ENCODE data around the gene ANO7. TPM values are rescaled to one million over a fixed set of nuclear protein-coding genes. Genes with fewer than 3 reads are reported as not detected.

ANO7 gene
- total RNA-seq, 1 donor from 2014 or later, result under 0.01 TPM

DNA sequence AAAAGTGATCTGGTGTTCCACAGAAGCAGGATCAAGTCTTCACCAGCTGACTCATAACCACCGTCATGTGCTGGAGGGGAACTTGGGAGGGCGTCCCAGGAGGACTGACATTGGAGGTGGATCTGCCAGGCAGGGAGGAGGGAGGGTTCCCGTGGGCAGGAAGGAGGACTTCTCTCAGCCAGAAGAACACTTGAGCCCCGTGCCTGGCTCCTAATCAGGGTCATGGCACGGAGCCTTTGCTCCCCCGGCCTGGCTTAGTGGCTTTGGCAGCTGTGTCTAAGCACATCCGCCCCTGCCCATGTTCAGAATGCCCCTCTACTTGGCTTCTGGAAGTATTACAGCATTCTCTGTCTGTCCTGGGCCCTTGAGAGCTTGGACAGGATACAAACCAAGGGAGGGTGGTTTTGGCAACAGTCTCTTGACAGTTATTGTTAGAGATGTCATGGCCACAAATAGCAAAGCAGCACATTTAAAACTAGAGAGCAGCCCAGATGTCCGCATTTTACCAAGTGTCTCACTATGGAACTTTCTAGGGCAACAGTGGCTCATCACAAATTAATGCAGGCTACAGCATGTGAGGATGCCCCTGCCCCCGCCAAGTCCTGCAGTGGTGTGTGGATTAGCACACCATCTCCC lies 26.7 kb upstream of the ANO7 start:
- TF ChIP-seq, protein P1, sequence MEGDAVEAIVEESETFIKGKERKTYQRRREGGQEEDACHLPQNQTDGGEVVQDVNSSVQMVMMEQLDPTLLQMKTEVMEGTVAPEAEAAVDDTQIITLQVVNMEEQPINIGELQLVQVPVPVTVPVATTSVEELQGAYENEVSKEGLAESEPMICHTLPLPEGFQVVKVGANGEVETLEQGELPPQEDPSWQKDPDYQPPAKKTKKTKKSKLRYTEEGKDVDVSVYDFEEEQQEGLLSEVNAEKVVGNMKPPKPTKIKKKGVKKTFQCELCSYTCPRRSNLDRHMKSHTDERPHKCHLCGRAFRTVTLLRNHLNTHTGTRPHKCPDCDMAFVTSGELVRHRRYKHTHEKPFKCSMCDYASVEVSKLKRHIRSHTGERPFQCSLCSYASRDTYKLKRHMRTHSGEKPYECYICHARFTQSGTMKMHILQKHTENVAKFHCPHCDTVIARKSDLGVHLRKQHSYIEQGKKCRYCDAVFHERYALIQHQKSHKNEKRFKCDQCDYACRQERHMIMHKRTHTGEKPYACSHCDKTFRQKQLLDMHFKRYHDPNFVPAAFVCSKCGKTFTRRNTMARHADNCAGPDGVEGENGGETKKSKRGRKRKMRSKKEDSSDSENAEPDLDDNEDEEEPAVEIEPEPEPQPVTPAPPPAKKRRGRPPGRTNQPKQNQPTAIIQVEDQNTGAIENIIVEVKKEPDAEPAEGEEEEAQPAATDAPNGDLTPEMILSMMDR (IDR thresholded peaks at IDR 0.05; ENCODE audit: insufficient read depth, low read length, severe bottlenecking), result no peak
- Histone ChIP-seq H3K36me3 (ENCODE audit: control insufficient read depth, insufficient read depth, low read length) (peaks cover 31% of the 10 kb centered on the region), H3K4me3 (ENCODE audit: low read depth, low read length) (no peak overlapping the region), H3K27me3 (ENCODE audit: control insufficient read depth, insufficient read depth, low read length) (no peaks in the 10 kb centered on the region)
- DNase-seq (ENCODE audit: low read depth) (no peak), FAIRE-seq (no peak)

DNA sequence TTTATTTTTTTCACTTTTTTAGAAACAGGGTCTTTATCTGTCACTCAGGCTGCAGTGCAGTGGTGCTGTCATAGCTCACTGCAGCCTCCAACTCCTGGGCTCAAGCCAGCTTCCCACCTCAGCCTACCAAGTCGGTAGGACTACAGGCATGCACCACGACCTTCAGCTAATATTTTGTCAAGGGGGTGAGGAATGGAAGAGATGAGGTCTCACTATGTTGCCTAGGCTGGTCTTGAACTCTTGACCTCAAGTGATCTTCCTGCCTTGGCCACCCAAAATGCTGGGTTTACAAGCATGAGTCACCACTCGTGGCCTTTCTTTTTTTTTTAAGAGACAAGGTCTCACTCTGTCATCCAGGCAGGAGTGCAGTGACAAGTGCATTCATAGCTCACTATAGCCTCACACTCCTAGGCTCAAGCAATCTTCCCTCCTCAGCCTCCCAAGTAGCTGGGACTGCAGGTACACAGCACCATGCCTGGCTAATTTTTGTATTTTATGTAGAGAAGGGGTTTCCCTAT lies 24.8 kb upstream of the ANO7 start:
- FAIRE-seq, result no peak
- H3K4me3 ChIP-seq (ENCODE audit: low read depth, low read length), result no peak overlapping the region
- H3K36me3 ChIP-seq (ENCODE audit: control insufficient read depth, insufficient read depth, low read length), result peaks cover 26% of the 10 kb centered on the region

DNA sequence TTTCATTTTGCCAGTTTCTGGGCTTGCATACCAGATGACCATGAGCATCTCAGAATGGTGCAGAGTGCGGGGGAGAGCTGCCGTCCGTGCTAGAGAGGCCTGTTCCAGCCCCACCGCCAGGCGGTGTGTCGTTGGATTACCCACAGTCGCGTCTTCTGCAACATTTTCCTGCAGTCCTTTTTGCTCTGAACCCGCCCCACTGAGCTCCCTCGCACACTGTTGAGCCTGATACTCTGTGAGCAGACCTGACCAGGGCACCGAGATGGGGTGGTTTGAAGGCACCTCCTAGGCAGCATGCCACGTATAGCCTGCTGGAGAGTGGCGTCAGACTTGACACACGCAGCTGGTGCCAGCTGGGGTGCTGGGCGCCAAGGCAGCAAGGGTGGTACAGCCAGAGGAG lies 20.1 kb upstream of the ANO7 start:
- no peak overlapping the region for H3K4me3 ChIP-seq (ENCODE audit: low read depth, low read length)
- peaks cover 27% of the 10 kb centered on the region for H3K36me3 ChIP-seq (ENCODE audit: control insufficient read depth, insufficient read depth, low read length)
- TF ChIP-seq, protein P1 (IDR thresholded peaks at IDR 0.05; ENCODE audit: insufficient read depth, low read length, severe bottlenecking), result no peak
- FAIRE-seq (no peak), DNase-seq (ENCODE audit: low read depth) (no peak)
- no peaks in the 10 kb centered on the region for H3K27me3 ChIP-seq (ENCODE audit: control insufficient read depth, insufficient read depth, low read length)

More for the DNA sequence above, 24.8 kb upstream of the ANO7 start:
- TF ChIP-seq, protein P1 (IDR thresholded peaks at IDR 0.05; ENCODE audit: insufficient read depth, low read length, severe bottlenecking), result no peak
- H3K27me3 ChIP-seq (ENCODE audit: control insufficient read depth, insufficient read depth, low read length), result no peaks in the 10 kb centered on the region
- DNase-seq (ENCODE audit: low read depth), result no peak

DNA sequence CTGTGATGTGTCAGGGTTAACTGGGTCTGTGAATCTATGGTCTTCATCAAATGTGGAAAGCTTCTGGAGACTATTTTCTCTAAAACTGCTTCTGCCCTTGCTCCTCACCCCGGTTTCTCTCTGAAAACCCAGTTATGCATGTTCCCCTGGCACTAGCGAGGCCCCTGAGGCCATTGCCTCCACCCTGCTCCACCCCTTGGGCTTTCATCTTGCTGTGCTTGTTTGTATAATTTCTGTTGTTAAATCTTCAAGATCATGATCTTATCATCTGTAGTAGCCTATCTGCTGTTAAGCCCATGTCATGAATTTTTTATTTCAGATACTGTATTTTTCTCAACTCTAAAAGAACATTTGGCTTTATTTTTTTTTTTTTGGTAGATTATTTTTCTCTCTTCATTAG lies 14.9 kb upstream of the ANO7 start:
- Histone ChIP-seq H3K27me3 (ENCODE audit: control insufficient read depth, insufficient read depth, low read length) (no peaks in the 10 kb centered on the region), H3K4me3 (ENCODE audit: low read depth, low read length) (no peak overlapping the region), H3K36me3 (ENCODE audit: control insufficient read depth, insufficient read depth, low read length) (peaks cover 16% of the 10 kb centered on the region)
- TF ChIP-seq, protein P1 (IDR thresholded peaks at IDR 0.05; ENCODE audit: insufficient read depth, low read length, severe bottlenecking), result no peak
- DNase-seq (ENCODE audit: low read depth) (no peak), FAIRE-seq (no peak)

DNA sequence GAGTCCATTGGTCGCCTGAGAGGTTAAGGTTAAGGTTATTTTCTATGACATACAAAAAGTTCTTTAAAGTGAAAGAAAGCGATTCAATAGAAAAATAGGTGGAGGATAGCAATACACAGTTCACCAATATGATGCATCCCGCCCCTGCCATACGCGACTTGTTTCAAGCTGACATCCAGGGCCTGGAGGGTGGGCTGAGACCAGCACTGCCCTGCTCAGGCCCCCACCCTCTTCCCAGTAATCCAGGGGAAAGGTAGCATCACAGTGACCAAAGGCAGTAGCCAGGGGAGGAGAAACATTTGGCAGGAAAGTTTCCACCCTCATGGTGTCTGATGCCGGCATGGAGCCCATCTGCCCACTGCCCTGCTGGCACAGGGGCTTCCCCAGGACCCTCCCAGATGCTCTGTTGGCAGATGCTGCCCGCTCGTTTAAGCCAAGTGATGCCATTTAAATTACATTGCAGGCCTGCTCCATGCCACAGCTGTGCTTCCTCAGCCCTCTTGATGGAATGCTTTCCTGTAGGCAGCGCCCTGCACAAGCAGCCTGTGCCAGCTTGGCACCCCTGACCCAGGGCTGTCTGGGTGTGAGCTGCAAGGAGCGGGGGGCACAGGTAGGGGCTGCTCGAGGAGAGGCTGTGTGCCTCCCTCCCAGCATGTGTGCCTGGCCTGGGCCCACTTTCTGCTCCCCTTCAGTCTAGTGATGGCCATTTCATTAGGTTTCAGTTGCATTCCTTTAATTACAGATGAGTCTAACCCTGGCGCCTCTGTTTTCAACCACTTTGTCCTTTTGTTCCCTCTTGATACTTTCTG lies 10.7 kb upstream of the ANO7 start:
- FAIRE-seq (no peak), DNase-seq (ENCODE audit: low read depth) (no peak)
- TF ChIP-seq, protein P1 (IDR thresholded peaks at IDR 0.05; ENCODE audit: insufficient read depth, low read length, severe bottlenecking), result no peak
- no peaks in the 10 kb centered on the region for H3K27me3 ChIP-seq (ENCODE audit: control insufficient read depth, insufficient read depth, low read length)
- H3K36me3 ChIP-seq (ENCODE audit: control insufficient read depth, insufficient read depth, low read length), result peaks cover 2% of the 10 kb centered on the region
- H3K4me3 ChIP-seq (ENCODE audit: low read depth, low read length), result no peak overlapping the region
